Mucosa of stomach (tissue), 1 donor: Measurements from ENCODE around the gene FBXW12.

Source experiments
- H3K27me3 ChIP-seq: one replicate; pipeline ENCODE4 v1.7.0; 2013; ENCODE audit warnings: mild to moderate bottlenecking, low read length; ENCODE audit not compliant: control insufficient read depth, insufficient read depth
- H3K36me3 ChIP-seq: one replicate; pipeline ENCODE4 v1.7.0; 2013; ENCODE audit warnings: low read length; ENCODE audit not compliant: control insufficient read depth, insufficient read depth
- H3K4me1 ChIP-seq: one replicate; pipeline ENCODE4 v1.7.0; 2013; ENCODE audit warnings: mild to moderate bottlenecking, low read length; ENCODE audit not compliant: control insufficient read depth, insufficient read depth
- H3K4me3 ChIP-seq: one replicate; pipeline ENCODE4 v1.7.0; 2013; ENCODE audit warnings: low read length
- H3K9ac ChIP-seq: one replicate; pipeline ENCODE4 v1.7.0; 2013; ENCODE audit warnings: mild to moderate bottlenecking, low read length, moderate library complexity
- H3K9me3 ChIP-seq: one replicate; pipeline ENCODE4 v1.7.0; 2013; ENCODE audit warnings: mild to moderate bottlenecking, low read length, moderate library complexity; ENCODE audit not compliant: control insufficient read depth
- donor health status: Pancreatic carcinoma.

FBXW12 gene

DNA sequence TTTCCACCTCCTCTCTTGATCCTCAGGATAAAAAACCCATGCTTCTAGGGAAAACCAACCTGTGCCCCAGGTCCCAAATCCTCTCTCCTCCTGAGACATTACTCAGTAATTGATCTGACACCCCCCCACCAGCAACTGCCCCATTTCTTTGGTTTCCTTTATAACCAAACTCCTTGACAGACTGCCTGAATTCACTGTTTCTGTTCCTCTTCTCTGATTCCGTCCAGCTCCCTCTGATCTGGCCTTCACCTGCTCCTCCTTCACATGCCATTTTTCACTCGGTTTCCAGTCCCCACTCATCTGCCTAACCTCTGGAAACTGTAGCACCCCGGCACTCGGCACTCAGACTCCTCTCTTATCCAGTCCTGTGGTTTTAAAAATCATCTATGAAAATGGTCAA is 65.8 kb downstream of the FBXW12 start:
- Histone ChIP-seq H3K36me3 (no peaks in the 10 kb centered on the region), H3K4me1 (peaks cover 37% of the 10 kb centered on the region), H3K9me3 (no peaks in the 10 kb centered on the region), H3K27me3 (no peaks in the 10 kb centered on the region), H3K9ac (no peak overlapping the region), H3K4me3 (no peak overlapping the region)

DNA sequence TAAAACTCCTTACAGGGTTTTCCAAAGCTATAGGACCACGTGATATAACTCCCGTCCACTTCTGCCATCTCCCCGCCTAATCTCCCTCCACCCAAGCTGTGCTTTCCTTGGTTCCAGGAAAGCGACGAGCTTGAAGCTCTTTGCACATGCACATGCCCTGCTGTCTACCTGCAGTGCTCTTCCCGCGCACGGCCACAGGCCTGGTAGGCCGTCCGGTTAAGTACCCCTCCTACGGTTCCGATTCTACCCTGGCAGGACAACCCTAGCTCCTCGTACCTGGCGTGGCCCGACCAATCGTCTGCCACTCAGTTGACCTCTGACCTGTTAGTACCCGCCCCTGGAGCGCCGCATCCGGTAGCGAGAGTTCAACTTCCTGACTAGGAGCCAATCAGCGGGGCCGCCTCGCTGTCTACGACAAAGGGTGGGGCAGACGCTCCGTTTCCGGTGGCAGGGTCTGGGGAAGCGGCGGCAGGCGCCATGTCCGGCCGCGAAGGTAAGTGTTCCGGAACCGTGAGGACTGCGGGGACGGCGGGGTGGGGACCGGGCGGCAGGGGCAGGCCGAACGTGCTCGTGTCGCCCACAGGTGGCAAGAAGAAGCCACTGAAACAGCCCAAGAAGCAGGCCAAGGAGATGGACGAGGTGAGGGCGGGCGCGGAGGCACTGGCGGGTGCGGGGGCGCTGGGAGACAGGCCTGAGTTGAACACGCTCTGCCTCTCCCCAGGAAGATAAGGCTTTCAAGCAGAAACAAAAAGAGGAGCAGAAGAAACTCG is 68.0 kb downstream of the FBXW12 start, which contains the start of the genes CCDC51 and TMA7:
Gene CCDC51 (minus strand): TSS at position 300 of the 770 bp plus-strand sequence. CDS start 4,991 bp downstream, outside the sequence.
Gene TMA7 (plus strand): TSS at position 438 of the 770 bp plus-strand sequence. CDS start 40 bp downstream, at position 478.
- no peaks in the 10 kb centered on the region for H3K27me3 ChIP-seq
- peaks cover 15% of the 10 kb centered on the region for H3K4me1 ChIP-seq

DNA sequence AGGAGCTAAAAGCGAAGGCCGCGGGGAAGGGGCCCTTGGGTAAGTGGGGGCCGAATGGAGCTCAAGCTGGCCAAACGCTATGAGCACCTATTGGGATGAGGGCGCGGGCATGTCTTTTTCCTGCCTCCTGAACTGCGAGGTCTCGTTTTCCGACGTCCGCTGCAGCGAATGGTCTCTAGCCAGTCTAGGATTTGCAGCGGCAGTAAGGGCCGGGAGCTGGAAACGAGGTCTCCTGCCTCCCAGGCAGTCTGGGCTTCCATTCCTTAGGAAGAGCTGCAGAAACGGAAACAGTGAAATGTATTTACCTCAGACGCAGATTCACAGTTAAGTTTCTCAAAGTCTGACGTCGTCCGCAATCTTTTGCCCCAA is 68.6 kb downstream of the FBXW12 start:
- no peaks in the 10 kb centered on the region for H3K9me3 ChIP-seq
- H3K4me1 ChIP-seq, result peaks cover 14% of the 10 kb centered on the region
- peak overlapping the region; percentile 93 for H3K9ac ChIP-seq
- H3K36me3 ChIP-seq, result no peaks in the 10 kb centered on the region
- peak overlapping the region; percentile 98 for H3K4me3 ChIP-seq
- H3K27me3 ChIP-seq, result no peaks in the 10 kb centered on the region

More for the DNA sequence above, 68.0 kb downstream of the FBXW12 start, which contains the start of the genes CCDC51 and TMA7:
- H3K9me3 ChIP-seq, result no peaks in the 10 kb centered on the region
- no peaks in the 10 kb centered on the region for H3K36me3 ChIP-seq
- H3K9ac ChIP-seq, result peak within 1 kb of the TSS; percentile 93
- peak within 1 kb of the TSS; percentile 98 for H3K4me3 ChIP-seq

DNA sequence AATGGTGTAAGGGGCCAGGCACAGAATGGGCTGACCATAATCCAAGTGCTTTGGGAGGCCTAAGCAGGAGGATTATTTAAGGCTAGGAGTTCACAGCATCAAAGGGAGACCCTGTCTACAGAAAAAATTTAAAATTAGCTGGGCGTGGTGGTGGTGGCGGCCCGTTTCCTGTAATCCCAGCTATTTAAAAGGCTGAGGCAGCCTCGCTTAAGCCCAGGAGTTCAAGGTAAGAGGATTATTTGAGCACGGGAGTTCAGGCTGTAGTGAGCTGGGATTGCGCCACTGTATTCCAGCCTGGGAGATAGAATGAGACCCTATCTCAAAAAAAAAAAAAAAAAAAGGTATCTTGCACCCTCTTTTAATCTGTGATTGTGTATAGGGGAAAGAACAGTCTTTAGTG is 69.9 kb downstream of the FBXW12 start:
- no peak overlapping the region for H3K4me3 ChIP-seq
- H3K9ac ChIP-seq, result peak overlapping the region; percentile 18

More for the DNA sequence above, 69.9 kb downstream of the FBXW12 start:
- Histone ChIP-seq H3K36me3 (no peaks in the 10 kb centered on the region), H3K27me3 (no peaks in the 10 kb centered on the region), H3K9me3 (no peaks in the 10 kb centered on the region), H3K4me1 (peaks cover 7% of the 10 kb centered on the region)
